Spleen (tissue), 7 donors: Measurements from ENCODE around the gene STUM.

ENCODE experiments used
- CTCF ChIP-seq, 11 experiments: fragments of 200-600 bp in 7 of 11; fragments of 450-650 bp in 4 of 11; sonication (generic) in 4 of 11; IDR thresholded peaks in 8 of 11; conservative IDR thresholded peaks in 3 of 11; 1 replicate in 7 of 11; 2 replicates in 4 of 11; pipeline versions ENCODE4 v1.4.0 to v1.8.0; 2016 to 2021; ENCODE audit warnings: antibody characterized with exemption in 11 of 11, inconsistent platforms in 4 of 11, mild to moderate bottlenecking in 1 of 11
- POLR2A ChIP-seq, 3 donors: fragments of 450-650 bp; IDR thresholded peaks; one replicate each; pipeline ENCODE4 v1.5.1; 2017; ENCODE audit warnings: antibody characterized with exemption in 3 of 3, mild to moderate bottlenecking in 1 of 3
- donor health status: DM: no; HTN: no; CAD: no; lungs with moderate emphysema.
- donor health status: DM: no; HTN: no; CAD: no.
- donor health status: DM: no; HTN: no; CAD: no.

GRCh38 chr1:226605318-226605950 is 56.9 kb downstream of the STUM start:
- TF ChIP-seq POLR2A (IDR thresholded peaks at IDR 0.05) = no peak
- TF ChIP-seq CTCF (IDR thresholded peaks at IDR 0.05 in 8 of 11, conservative IDR thresholded peaks at IDR 0.05 in 3 of 11) = no peak
